Fibroblast of peridontal ligament (primary cell): Measurements from ENCODE around the gene ATF7.

Experiments
- DNase-seq: peaks from one replicate; pipeline ENCODE4 v3.0.0-alpha.2; 2010; ENCODE audit errors: extremely low read depth

The ATF7 gene

DNA sequence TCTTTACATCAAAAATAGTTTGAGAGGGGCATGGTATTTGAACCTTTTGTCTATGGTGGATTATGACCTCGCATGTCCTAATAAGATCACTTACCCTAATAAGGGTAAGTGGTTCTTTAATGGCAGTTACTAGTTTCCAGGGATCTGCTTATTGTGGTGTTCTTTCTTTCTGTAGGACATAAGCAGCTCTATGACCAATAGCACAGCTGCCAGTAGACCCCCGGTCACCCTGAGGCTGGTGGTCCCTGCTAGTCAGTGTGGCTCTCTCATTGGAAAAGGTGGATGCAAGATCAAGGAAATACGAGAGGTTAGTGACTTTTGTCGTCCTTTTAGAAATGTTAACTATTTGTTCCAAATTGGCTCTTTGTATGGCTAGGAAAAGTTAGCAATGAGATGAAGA is 167.1 kb downstream of the ATF7 start:
- DNase-seq: no peak
